Activated T-helper 2 cell treated with anti-CD3 and anti-CD28 coated beads, Interferon-gamma antibody, Interleukin-2, Interleukin-4, amounts not matched to agents 10 μg/mL and 5 μg/mL and 100 μg/mL, durations not matched to agents 14 hours and 24 hours and 36 hours (primary cell): ENCODE measurements around the gene PVALEF. TPM values are rescaled to one million over a fixed set of nuclear protein-coding genes. Genes with fewer than 3 reads are reported as not detected.
"Not testable (repeated sequence)": the region's sequence is repeated elsewhere in the genome, so short reads cannot be mapped to it uniquely, and the experiment has no call there.

Experiments
- DNase-seq: peaks from one replicate; pipeline ENCODE4 v3.0.0; 2021; ENCODE audit warnings: low spot score
- H3K27ac Mint-ChIP-seq: one replicate; pipeline ENCODE4 v1.8.0; 2021; ENCODE audit warnings: mixed read lengths
- H3K27me3 Mint-ChIP-seq: one replicate; pipeline ENCODE4 v1.8.0; 2021; ENCODE audit warnings: low read depth, mixed read lengths
- H3K36me3 Mint-ChIP-seq: one replicate; pipeline ENCODE4 v1.8.0; 2021; ENCODE audit warnings: low read depth, mixed read lengths
- H3K4me1 Mint-ChIP-seq: one replicate; pipeline ENCODE4 v1.8.0; 2021; ENCODE audit warnings: low read depth, mixed read lengths
- H3K4me3 Mint-ChIP-seq: one replicate; pipeline ENCODE4 v1.8.0; 2021; ENCODE audit warnings: low read depth, mild to moderate bottlenecking, moderate library complexity, mixed read lengths
- H3K9me3 Mint-ChIP-seq: one replicate; pipeline ENCODE4 v1.8.0; 2021; ENCODE audit warnings: mixed read lengths
- intact Hi-C: fragments of 100-400 bp; cut with micrococcal nuclease; formaldehyde crosslinking; loops from one replicate; pipeline ENCODE4 v1.15.1; 2023
- total RNA-seq: library from RNA; stranded (reverse); gene quantifications from 2 replicates; pipeline ENCODE4 v1.2.3, GENCODE V29; 2022

PVALEF gene
- total RNA-seq, 1 donor from 2014 or later, result not detected

GRCh38 chr17:81221842-81222619 is 56.7 kb downstream of the PVALEF start:
- DNase-seq, result no peak
- peak overlapping the region; percentile 71 for H3K4me3 Mint-ChIP-seq
- H3K27ac Mint-ChIP-seq, result no peak overlapping the region
- H3K9me3 Mint-ChIP-seq, result no peaks in the 10 kb centered on the region
- no peaks in the 10 kb centered on the region for H3K27me3 Mint-ChIP-seq
- H3K4me1 Mint-ChIP-seq, result peaks cover 11% of the 10 kb centered on the region
- no peaks in the 10 kb centered on the region for H3K36me3 Mint-ChIP-seq
- intact Hi-C loops, result loop anchor here (10.0 kb wide), 1 partner anchor 187 kb away; the partner anchor contains the start of gene BAIAP2

DNA sequence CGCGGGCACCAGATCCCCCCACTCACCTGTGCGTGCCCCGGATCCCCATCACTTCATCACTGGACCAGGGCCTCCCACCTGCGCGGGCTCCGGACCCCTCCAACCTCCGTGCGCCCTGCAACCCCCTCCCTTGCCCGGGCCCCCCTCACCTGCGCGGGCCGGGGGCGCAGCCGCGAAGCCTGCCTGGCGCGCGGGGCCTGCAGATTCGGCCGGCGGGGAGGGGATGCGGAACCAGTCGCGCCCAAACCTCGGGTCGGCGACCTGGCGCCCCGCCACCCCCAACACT is 57.3 kb downstream of the PVALEF start:
- Mint-ChIP-seq H3K4me1 (peaks cover 12% of the 10 kb centered on the region), H3K27ac (no peak overlapping the region), H3K27me3 (no peaks in the 10 kb centered on the region), H3K36me3 (peaks cover 2% of the 10 kb centered on the region), H3K9me3 (no peaks in the 10 kb centered on the region), H3K4me3 (peak overlapping the region; percentile 68)
- no peak for DNase-seq
- intact Hi-C loops, result loop anchor here (10.0 kb wide), 1 partner anchor 188 kb away; the partner anchor contains the start of gene BAIAP2

DNA sequence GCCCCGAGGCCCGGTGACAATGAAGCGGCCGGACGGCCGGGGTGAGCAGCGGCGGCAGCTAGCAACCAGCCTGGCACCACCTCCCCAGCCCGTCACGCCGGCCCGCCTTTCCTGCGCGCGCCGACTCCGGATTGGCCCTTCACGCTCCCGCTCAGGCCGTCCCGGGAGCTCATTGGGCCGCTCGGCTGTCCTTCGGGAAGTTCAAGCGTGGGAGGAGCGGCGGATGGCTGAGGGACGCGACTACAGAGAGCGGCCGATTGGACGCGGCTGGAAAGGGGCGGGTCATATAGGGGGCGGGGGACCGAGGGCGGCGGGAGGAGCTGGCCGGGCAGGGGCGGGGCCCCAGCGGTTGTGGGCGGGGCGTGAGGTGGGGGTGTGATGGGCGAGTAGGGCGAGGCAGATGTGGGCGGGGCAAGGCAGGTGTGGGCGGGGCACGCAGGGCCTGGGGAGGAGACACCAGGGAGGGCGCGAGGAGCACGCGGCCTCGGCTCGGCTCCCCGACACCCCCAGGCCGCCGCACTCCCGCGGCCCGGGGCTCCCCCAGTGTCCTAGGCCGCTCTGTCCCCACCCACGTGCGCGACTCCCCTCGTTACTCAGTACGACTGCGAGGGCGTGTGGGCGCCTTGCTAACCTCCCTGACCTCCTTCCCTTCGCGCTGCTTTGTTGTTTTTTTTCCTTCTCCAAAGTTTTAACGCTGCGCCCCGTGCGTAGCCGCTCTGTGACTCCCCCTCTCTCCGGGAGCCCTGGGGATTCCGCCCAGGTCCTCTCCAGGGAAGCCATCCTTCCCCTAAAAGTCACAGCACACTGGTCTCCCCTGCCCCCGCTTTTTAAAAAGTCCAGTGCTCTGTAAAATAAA is 57.8 kb downstream of the PVALEF start, which contains the start of gene CEP131:
TSS of gene CEP131 (minus strand) at position 60 of the 856 bp plus-strand sequence. CDS start 2,909 bp downstream, outside the sequence.
- peak within 1 kb of the TSS; percentile 80 for H3K27ac Mint-ChIP-seq
- peaks cover 18% of the 10 kb centered on the region for H3K4me1 Mint-ChIP-seq
- no peaks in the 10 kb centered on the region for H3K9me3 Mint-ChIP-seq
- H3K4me3 Mint-ChIP-seq, result peak within 1 kb of the TSS; percentile 71
- H3K36me3 Mint-ChIP-seq, result peaks cover 8% of the 10 kb centered on the region
- intact Hi-C loops, result loop anchor here (1.0 to 10.0 kb wide), 2 partner anchors 16 to 188 kb away; partner anchors contain the start of genes BAIAP2, NDUFAF8 and TEPSIN
- no peaks in the 10 kb centered on the region for H3K27me3 Mint-ChIP-seq
- DNase-seq, result peak; percentile 98

GRCh38 chr17:81223762-81224130 is 58.4 kb downstream of the PVALEF start:
- Mint-ChIP-seq H3K4me3 (peak overlapping the region; percentile 69), H3K27ac (peak overlapping the region; percentile 80), H3K9me3 (no peaks in the 10 kb centered on the region), H3K4me1 (peaks cover 18% of the 10 kb centered on the region), H3K27me3 (no peaks in the 10 kb centered on the region), H3K36me3 (peaks cover 10% of the 10 kb centered on the region)
- intact Hi-C loops, result loop anchor here (1.0 to 10.0 kb wide), 2 partner anchors 16 to 189 kb away; partner anchors contain the start of genes BAIAP2, NDUFAF8 and TEPSIN
- DNase-seq, result no peak

- H3K27ac Mint-ChIP-seq, H3K9me3 Mint-ChIP-seq, H3K27me3 Mint-ChIP-seq, DNase-seq, H3K4me3 Mint-ChIP-seq: not testable (repeated sequence)
- Mint-ChIP-seq H3K36me3 (peaks cover 24% of the 10 kb centered on the region), H3K4me1 (peaks cover 13% of the 10 kb centered on the region)
- intact Hi-C loops, result loop anchor here (10.0 kb wide), 1 partner anchor 193 kb away; the partner anchor contains the start of gene BAIAP2
These were observed 62.3 kb downstream of the PVALEF start for GRCh38 chr17:81227630-81228029.

GRCh38 chr17:81228420-81228819 is 63.1 kb downstream of the PVALEF start:
- Mint-ChIP-seq H3K27ac (no peak overlapping the region), H3K27me3 (no peaks in the 10 kb centered on the region), H3K4me1 (peaks cover 12% of the 10 kb centered on the region), H3K4me3 (no peak overlapping the region), H3K36me3 (peaks cover 24% of the 10 kb centered on the region), H3K9me3 (no peaks in the 10 kb centered on the region)
- intact Hi-C loops, result loop anchor here (10.0 kb wide), 1 partner anchor 194 kb away; the partner anchor contains the start of gene BAIAP2
- DNase-seq, result no peak

- Mint-ChIP-seq H3K4me3 (no peak overlapping the region), H3K27ac (no peak overlapping the region), H3K4me1 (peaks cover 6% of the 10 kb centered on the region), H3K36me3 (peaks cover 24% of the 10 kb centered on the region), H3K9me3 (no peaks in the 10 kb centered on the region), H3K27me3 (no peaks in the 10 kb centered on the region)
- no peak for DNase-seq
- intact Hi-C loops, result loop anchor here (10.0 kb wide), 1 partner anchor 194 kb away; the partner anchor contains the start of gene BAIAP2
These were observed 63.7 kb downstream of the PVALEF start for GRCh38 chr17:81228834-81229665.

DNA sequence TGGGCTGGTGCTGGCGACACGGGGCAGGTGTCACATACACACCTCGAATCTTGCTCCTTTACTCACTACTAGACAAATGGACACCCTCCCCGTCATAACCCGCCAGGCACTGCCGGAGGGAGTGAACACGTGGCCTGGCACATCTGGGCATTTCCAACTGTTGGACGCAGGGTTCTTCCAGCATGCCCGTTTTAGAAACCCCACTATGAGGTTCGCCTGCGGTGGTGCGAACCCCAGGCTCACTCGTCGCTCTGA is 64.3 kb downstream of the PVALEF start:
- intact Hi-C loops, result loop anchor here (10.0 kb wide), 1 partner anchor 195 kb away; the partner anchor contains the start of gene BAIAP2
- DNase-seq, result no peak
- H3K4me3 Mint-ChIP-seq, result no peak overlapping the region
- peaks cover 6% of the 10 kb centered on the region for H3K4me1 Mint-ChIP-seq
- peaks cover 24% of the 10 kb centered on the region for H3K36me3 Mint-ChIP-seq
- no peak overlapping the region for H3K27ac Mint-ChIP-seq
- H3K27me3 Mint-ChIP-seq, result no peaks in the 10 kb centered on the region
- H3K9me3 Mint-ChIP-seq, result no peaks in the 10 kb centered on the region

DNA sequence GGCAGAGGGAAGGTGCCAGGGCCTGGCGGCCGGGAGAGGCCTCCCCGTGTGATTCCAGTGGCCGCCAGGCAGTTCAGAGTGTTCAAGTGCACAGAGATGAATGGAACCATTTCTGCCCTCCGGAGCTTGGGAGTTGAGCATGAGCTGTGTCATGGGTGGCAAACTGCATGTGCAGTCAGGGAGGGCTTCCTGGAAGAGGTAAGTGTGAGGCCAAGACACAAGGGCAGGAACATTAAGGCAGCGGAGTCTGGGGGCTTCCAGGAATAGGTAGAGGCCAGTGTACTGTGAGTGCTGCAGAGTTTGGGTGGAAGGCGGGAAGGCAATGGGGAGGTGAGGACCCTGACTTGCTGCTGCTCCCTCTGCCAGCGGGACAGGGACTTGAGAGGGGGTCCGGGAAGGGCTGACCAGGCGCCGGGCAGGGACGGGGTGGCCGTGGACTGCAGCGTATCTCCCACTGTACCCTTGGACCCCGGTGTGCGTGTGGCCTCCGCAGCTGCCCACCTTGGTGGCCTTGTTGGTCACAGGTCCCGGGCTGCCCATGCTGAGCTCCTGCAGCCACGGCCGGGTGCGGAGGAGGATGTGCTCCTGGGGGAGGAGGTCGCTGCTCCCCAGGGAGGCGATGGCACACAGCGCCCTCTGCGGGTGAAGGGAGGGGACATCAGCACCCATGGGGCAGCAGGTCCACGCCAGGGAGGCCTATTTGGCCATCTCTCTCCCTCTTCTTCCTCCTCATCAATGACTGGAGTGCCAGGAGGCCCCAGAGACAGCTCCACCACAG is 64.9 kb downstream of the PVALEF start:
- Mint-ChIP-seq H3K9me3 (no peaks in the 10 kb centered on the region), H3K27ac (no peak overlapping the region), H3K27me3 (no peaks in the 10 kb centered on the region), H3K4me3 (no peak overlapping the region), H3K4me1 (peaks cover 6% of the 10 kb centered on the region), H3K36me3 (peaks cover 29% of the 10 kb centered on the region)
- DNase-seq, result no peak
- intact Hi-C loops, result no loop called here

- no peak for DNase-seq
- H3K27ac Mint-ChIP-seq, result no peak overlapping the region
- H3K4me1 Mint-ChIP-seq, result peaks cover 6% of the 10 kb centered on the region
- H3K9me3 Mint-ChIP-seq, result no peaks in the 10 kb centered on the region
- H3K4me3 Mint-ChIP-seq, result no peak overlapping the region
- peaks cover 29% of the 10 kb centered on the region for H3K36me3 Mint-ChIP-seq
- intact Hi-C loops, result no loop called here
- no peaks in the 10 kb centered on the region for H3K27me3 Mint-ChIP-seq
These were observed 65.9 kb downstream of the PVALEF start for GRCh38 chr17:81231121-81231645.

DNA sequence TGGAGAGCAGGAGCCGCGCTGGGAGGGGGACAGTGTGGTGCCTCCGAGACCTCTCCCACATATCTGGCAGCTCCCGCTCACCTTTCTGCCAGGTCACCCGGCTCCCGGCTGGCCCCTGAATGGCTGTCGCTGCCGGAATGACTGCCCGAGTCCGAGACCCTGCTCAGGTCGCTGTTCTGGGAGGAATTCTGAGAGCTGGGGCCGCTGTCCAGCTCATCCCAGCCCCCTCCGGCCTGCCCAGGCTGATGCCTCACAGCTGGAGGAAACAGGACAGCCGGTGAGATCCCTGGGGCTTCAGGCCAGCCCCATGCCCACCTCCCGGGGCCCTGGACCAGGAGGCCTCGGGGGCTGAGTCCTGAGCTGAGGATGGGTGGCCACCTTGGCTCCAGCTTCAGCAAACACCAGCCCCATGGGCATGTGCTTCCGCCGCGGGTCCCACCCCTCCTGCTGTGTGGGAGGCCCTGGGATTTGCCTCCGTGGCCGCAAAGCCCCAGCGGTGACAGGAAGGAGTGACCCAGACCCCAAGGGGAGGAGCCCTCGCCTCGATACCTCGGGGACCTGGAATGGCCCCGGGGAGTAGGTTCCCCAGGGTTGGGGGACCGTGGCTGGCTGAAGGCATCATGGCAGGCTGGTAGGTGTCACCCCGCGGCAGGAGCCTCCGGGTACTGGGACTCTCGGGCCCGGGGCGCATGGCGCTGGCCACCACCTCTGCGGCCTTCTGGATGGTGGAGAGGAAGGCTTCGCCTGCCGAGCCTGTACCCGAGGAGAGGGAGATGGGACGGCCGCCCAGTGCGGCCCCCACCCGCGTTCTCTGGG is 66.7 kb downstream of the PVALEF start:
- peaks cover 6% of the 10 kb centered on the region for H3K4me1 Mint-ChIP-seq
- H3K36me3 Mint-ChIP-seq, result peaks cover 29% of the 10 kb centered on the region

More for the DNA sequence above, 66.7 kb downstream of the PVALEF start:
- intact Hi-C loops, result no loop called here
- no peaks in the 10 kb centered on the region for H3K27me3 Mint-ChIP-seq
- no peak for DNase-seq
- H3K4me3 Mint-ChIP-seq, result no peak overlapping the region
- no peaks in the 10 kb centered on the region for H3K9me3 Mint-ChIP-seq
- no peak overlapping the region for H3K27ac Mint-ChIP-seq
